ENCODE data around the gene RRAGC.
A peak's percentile ranks its signal among the peaks of the same experiment; 100 is the strongest.

The RRAGC gene

GRCh38 chr1:38859561-38860453 is at the start of gene RRAGC:
Gene RRAGC, minus strand, starts transcription at chr1:38859772. Its CDS starts 126 bp downstream, at chr1:38859646.
- DNase-seq: peak; percentile 95

DNA sequence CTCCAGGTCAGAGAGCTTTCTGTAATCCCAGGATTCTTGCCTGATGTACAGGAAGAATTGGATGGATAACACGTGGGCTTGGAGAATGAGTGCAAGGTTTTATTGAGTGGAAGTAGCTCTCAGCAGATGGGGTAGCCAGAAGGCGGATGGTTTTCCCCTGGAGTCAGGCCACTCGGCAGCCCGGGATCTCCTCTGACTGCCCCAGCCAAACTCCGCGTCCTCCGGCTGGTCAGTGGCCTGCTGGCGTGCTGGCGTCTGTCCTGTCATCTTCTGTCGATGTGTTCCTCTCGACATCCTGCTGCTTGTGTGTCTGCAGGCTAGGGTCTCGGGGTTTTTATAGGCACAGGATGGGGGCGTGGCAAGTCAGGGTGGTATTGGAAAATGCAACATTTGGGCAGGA is 49.2 kb upstream of the RRAGC start:
- no peak for DNase-seq

GRCh38 chr1:38905985-38906384 is 46.4 kb upstream of the RRAGC start:
- no peak for DNase-seq

GRCh38 chr1:38899560-38899959 is 40.0 kb upstream of the RRAGC start:
- no peak for DNase-seq

GRCh38 chr1:38898653-38899230 is 39.2 kb upstream of the RRAGC start:
- no peak for DNase-seq

- no peak for DNase-seq
Observed at GRCh38 chr1:38896169-38896568, 36.6 kb upstream of the RRAGC start.

GRCh38 chr1:38892976-38893375 is 33.4 kb upstream of the RRAGC start:
- no peak for DNase-seq

- no peak for DNase-seq
Observed at GRCh38 chr1:38891753-38892152, 32.2 kb upstream of the RRAGC start.

DNA sequence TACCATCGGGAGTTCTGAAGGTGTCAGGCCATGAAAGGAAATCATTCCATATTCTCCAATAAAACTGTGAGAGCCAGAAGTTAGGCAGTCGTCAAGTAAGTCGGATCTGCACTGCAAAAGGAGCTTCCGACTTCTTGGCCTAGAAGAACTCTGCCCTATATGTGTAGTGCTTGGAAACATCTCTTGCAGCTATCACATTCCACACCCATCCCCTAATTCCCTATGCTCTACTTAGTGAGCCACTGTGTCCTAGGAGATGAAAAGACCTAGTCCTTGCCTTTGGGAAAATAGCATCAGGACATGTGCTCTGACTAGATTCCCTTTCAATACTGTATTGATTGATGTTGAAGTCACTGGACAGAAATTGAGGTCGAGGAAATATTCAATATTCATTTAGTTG is 30.0 kb upstream of the RRAGC start:
- no peak for DNase-seq

DNA sequence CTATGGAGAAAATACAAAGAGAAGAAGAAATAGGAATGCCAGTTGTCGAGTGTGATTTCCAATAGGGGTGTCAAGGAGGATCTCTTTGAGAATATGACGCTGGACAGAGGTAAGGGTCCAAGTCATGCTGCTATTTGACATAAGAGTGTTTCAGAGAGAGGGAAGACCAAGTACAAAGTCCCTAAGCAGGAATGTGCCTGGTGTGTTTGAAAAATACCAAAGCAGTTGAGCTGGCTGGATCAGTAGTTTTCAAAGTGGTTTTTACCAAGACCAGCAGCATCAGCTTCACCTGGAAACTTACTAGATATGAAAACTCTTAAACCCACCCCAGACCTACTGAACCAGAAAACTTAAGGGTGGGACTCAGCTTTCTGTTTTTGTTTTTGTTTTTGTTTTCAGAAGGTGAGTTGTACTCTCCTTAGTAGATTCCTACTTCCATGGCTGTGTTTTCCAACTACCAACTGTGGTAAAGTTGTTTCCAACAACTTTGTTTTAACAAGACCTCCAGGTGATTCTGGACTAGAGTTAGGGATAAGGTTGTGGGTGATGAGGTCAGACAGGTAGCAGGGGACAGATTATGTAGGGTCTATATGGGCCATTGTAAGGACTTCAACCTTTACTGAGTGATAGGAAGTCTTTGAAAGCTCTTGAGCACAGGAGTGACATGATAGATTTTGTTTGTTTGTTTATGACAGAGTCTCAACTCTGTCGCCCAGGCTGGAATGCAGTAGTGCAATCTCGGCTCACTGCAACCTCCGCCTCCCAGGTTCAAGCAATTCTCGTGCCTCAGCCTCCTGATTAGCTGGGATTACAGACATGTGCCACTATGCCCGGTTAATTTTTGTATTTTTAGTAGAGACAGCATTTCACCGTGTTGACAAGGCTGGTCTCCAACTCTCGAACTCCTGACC is 29.1 kb upstream of the RRAGC start:
- DNase-seq: no peak

- DNase-seq: no peak
Observed at GRCh38 chr1:38885092-38885491, 25.5 kb upstream of the RRAGC start.

DNA sequence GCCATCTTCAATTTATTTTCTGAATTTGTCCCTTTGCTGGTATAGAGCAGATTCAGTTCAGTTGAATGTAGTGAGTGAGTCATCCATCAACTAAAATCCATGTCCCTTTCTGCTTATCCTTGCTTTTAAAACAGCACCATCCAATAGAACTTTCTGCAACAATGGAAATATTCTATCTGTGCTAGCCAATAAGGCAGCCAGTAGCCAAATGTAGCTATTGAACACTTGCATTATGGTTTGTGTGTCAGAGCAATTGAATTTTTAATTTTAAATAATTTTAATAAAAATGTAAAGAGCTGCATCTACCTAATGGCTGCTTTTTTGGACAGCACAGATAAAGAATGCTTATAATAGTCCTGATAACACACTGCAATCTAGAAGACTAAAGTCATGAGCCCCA is 21.9 kb upstream of the RRAGC start, which contains the start of gene GJA9:
TSS of gene GJA9 (minus strand) at position 101 of the 400 bp plus-strand sequence. CDS start 5,489 bp downstream, outside the sequence.
- no peak for DNase-seq

DNA sequence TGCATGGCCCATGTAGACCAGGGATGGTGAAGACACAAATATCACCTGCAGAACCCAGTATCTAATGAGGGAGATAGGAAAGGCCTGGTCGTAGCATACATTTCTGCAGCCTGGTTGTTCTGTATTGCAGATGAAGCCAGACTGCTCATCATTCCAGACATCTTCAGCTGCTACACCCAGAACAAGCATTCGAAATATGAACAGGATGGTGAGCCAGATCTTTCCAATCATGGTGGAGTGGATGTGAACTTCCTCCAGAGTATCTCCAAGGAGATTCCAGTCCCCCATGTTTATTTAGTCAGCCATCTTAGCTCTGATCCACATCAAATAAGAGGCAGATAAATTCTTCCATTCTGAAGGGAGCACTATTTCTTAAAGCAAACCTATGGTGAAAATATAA is 16.2 kb upstream of the RRAGC start:
- no peak for DNase-seq

DNA sequence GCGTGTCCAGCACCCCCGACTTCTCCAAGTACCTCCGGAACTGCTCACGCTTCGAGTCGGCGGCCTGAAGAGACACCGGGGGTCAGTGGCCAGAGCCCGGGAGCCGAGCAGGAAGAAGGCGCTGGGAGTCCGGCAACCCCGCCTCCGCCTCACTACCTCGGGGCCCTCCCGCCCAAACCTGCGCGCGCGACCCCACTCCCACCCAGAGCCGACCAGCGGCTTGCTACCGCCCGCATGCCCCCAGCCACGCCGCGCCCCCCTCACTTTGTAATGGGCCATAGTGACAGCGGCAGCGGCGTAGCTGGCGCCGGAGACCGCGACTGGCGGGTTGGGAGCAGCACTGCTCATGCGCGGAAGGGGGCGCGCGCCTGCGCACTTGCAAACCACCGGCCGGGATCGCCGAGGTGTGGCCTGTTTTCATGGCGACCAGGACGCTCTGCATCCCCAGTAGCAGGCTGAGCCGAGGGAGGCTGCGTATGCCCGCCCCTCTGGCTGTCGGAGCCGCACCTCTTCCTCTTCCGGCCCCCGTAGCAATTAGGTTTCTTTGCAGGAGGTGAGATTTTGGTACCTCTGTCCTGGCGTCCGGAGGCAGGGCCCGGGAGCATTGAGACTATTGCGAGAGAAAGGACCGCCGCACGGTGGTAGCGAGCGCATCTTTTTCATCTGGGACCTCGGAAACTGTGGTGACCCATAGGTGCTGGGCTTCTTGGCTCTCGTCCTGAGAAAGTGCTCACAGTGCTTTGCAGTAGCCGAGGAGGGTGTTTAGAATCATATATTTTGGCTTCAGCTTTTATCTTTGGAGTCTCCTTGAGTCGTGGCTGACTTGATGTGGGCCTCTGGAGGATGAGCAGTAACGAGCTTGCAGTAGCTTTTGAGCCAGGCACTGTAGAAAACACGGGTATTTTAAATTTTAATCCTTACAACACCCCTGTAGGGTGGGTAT is 13.7 kb upstream of the RRAGC start, which contains the start of gene MYCBP:
TSS of gene MYCBP (minus strand) at position 322 of the 943 bp plus-strand sequence. CDS start at position 279, 43 bp downstream.
- DNase-seq: peak; percentile 95

GRCh38 chr1:38872401-38873026 is 12.9 kb upstream of the RRAGC start:
- DNase-seq: no peak

DNA sequence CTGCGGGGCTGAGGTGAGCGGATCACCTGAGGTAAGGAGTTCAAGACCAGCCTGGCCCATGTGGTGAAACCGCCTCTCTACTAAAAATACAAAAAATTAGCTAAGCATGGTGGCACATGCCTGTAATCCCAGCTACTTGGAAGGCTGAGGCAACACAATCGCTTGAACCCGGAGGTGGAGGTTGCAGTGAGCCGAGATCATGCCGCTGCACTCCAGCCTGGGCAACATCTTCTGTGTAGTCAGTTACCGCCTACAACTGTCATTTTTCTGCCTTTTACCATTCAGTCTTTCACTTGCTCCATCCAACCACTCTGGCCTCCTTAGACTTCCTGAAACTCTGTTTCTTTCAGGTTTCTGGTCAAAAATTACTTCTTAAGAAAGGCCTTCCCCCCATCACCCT is 11.4 kb upstream of the RRAGC start:
- DNase-seq: peak; percentile 28

DNA sequence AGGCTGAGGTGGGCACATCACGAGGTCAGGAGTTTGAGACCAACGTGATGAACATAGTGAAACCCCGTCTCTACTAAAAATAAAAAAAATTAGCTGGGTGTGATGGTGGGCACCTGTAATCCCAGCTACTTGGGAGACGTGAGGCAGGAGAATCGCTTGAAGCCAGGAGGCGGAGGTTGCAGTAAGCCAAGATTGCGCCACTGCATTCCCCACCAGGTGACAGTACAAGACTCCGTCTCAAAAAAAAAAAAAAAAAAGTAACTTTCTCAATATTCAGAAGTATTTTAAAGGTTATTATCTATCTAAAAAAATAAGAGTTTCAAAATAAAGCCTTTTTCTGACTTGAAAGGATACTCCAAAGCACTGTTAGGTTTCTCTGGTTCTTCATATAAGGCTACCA is 7.6 kb upstream of the RRAGC start:
- DNase-seq: no peak

GRCh38 chr1:38865112-38865715 is 5.6 kb upstream of the RRAGC start:
- no peak for DNase-seq

GRCh38 chr1:38860454-38860795 is 853 bp upstream of the RRAGC start:
- DNase-seq: no peak

DNA sequence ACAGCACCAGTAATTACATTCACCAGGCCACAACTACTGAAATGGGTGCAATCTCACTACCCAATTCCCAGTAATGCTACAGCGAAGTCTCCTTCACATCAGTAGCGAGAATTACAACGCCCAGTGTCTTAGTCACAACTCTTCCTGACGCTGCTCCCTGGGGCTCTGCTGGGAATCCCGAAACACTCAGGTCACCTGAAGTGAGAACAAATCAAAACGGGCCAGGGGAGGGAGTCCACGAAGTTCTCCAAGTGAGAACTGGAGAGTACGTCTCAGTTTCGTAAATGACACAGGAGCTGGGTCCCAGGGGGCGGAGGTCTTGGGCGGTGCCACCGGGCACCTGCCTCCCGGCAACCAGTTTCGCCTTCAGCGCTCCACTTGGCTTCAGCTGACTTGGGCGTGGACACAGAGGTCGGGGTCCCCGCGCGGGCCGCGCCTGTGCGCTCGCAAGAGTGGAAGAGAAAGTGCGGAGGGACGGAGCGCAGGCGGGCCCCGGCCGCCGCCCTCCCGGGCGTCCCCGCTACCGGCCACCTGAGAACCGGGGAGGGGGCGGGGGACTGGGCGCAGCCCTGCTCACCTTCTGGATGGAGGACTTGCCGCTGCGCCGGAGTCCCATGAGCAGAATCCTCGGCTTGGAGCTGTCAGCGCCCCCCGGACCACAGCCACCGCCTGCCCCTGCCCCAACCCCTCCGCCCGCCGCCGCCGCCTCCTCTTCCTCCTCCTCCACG is 575 bp downstream of the RRAGC start:
- no peak for DNase-seq

Measured in MV-4-11 (cell line).